GM21390 (cell line): ENCODE results near the gene SH3BP5.
A peak's percentile ranks its signal among the peaks of the same experiment; 100 is the strongest.

ENCODE experiments used
- ATAC-seq: cut with Tn5 transposase; IDR thresholded peaks from one replicate; pipeline ENCODE4 v1.9.1; 2021; ENCODE audit not compliant: unreplicated experiment

The SH3BP5 gene

GRCh38 chr3:15207836-15208504, 124.4 kb downstream of the SH3BP5 start:
- no peak for ATAC-seq

- peak; percentile 28 for ATAC-seq
Measured at GRCh38 chr3:15206662-15207576, 125.5 kb downstream of the SH3BP5 start.

- peak; percentile 88 for ATAC-seq
Measured at GRCh38 chr3:15205934-15206661, 126.3 kb downstream of the SH3BP5 start, which contains the start of gene CAPN7. Gene CAPN7 (plus strand): TSS chr3:15206246. CDS start chr3:15206496, 250 bp downstream.

- ATAC-seq, result no peak
Measured at GRCh38 chr3:15205482-15205933, 126.9 kb downstream of the SH3BP5 start.
